HepG2 (cell line): ENCODE results near the gene CHMP4B. TPM values are rescaled to one million over a fixed set of nuclear protein-coding genes. Genes with fewer than 3 reads are reported as not detected.

Source experiments
- BCL3 ChIP-seq: sonication (generic); formaldehyde crosslinking; IDR thresholded peaks from 2 replicates; pipeline ENCODE4 v1.5.1; 2020; ENCODE audit warnings: mild to moderate bottlenecking, missing genetic modification reagents, moderate library complexity
- ESRRA ChIP-seq: sonication (generic); formaldehyde crosslinking; IDR thresholded peaks from 2 replicates; pipeline ENCODE4 v1.5.1; 2020; ENCODE audit warnings: mild to moderate bottlenecking, low read depth, missing genetic modification reagents
- ETV5 ChIP-seq: IDR thresholded peaks from 2 replicates; pipeline ENCODE4 v1.6.1; 2018; ENCODE audit warnings: missing biosample characterization, missing genetic modification reagents, inconsistent platforms, borderline replicate concordance
- FIP1L1 ChIP-seq: fragments of 200-400 bp; formaldehyde crosslinking; IDR thresholded peaks from 2 replicates; pipeline ENCODE4 v1.6.1; 2018; ENCODE audit warnings: low read depth, mild to moderate bottlenecking, low read length, moderate library complexity, borderline replicate concordance; ENCODE audit not compliant: insufficient read depth
- HDAC1 ChIP-seq: sonication (generic); formaldehyde crosslinking; IDR thresholded peaks from 2 replicates; pipeline ENCODE4 v1.5.1; 2020; ENCODE audit warnings: mild to moderate bottlenecking, missing genetic modification reagents
- HNRNPL ChIP-seq: fragments of 200-400 bp; formaldehyde crosslinking; IDR thresholded peaks from 2 replicates; pipeline ENCODE4 v1.6.1; 2017; ENCODE audit warnings: mild to moderate bottlenecking, low read depth, low read length
- MTA1 ChIP-seq: sonication (generic); formaldehyde crosslinking; IDR thresholded peaks from 2 replicates; pipeline ENCODE4 v1.4.0; 2020; ENCODE audit warnings: missing genetic modification reagents, mild to moderate bottlenecking, borderline replicate concordance
- MYC ChIP-seq: sonication (generic); formaldehyde crosslinking; IDR thresholded peaks from 2 replicates; pipeline ENCODE4 v1.9.0; 2021; ENCODE audit warnings: missing genetic modification reagents, borderline replicate concordance
- PPARG ChIP-seq: conservative IDR thresholded peaks from 2 replicates; pipeline ENCODE4 v1.6.1; 2016; ENCODE audit warnings: missing biosample characterization, missing genetic modification reagents
- SNAPC2 ChIP-seq: sonication (generic); formaldehyde crosslinking; IDR thresholded peaks from 2 replicates; pipeline ENCODE4 v1.8.1; 2022; ENCODE audit warnings: mild to moderate bottlenecking, missing genetic modification reagents
- TRIM22 ChIP-seq: fragments of 450-650 bp; IDR thresholded peaks from 2 replicates; pipeline ENCODE4 v1.6.1; 2017
- ZNF256 ChIP-seq: sonication (generic); formaldehyde crosslinking; conservative IDR thresholded peaks from 2 replicates; pipeline ENCODE4 v1.4.0; 2020; ENCODE audit warnings: missing genetic modification reagents
- ZNF280B ChIP-seq: sonication (generic); formaldehyde crosslinking; IDR thresholded peaks from 2 replicates; pipeline ENCODE4 v1.5.0; 2020; ENCODE audit warnings: missing genetic modification reagents, mild to moderate bottlenecking, borderline replicate concordance
- ZNF644 ChIP-seq: IDR thresholded peaks from 2 replicates; pipeline ENCODE4 v1.6.1; 2016; ENCODE audit warnings: low read depth
- ZNF770 ChIP-seq: sonication (generic); formaldehyde crosslinking; IDR thresholded peaks from 2 replicates; pipeline ENCODE4 v1.5.0; 2020; ENCODE audit warnings: mild to moderate bottlenecking, missing genetic modification reagents
- ZNF800 ChIP-seq: sonication (generic); formaldehyde crosslinking; IDR thresholded peaks from 2 replicates; pipeline ENCODE4 v1.4.0; 2020; ENCODE audit warnings: missing genetic modification reagents
- polyA plus RNA-seq, 8 experiments: library from polyadenylated mRNA; depleted of rRNA in 3 of 8; stranded (reverse) in 7 of 8; unstranded in 1 of 8; fragments of >200 nt; fragmentation: Illumina TruSeq in 4 of 8; extraction: Trizol in 4 of 8; gene quantifications; 2 replicates each; pipeline versions ENCODE4 v1.2.1 to v1.2.3, GENCODE V29; 2011 to 2016; ENCODE audit warnings: low read depth in 4 of 8, missing spikeins in 1 of 8, mixed read lengths in 1 of 8; ENCODE audit not compliant: insufficient read depth in 1 of 8
- total RNA-seq, 5 experiments: library from RNA; depleted of rRNA; stranded (reverse); fragments of >200 nt; fragmentation: Illumina TruSeq; extraction: Trizol; gene quantifications; 2 replicates each; pipeline ENCODE4 v1.2.3, GENCODE V29; 2016; ENCODE audit warnings: low read depth in 1 of 5

CHMP4B gene
- total and polyA plus RNA-seq, 2 of the 13 experiments (the other 11 are each of a cell fraction or from before 2014, with no cell fraction given), result 40.1 to 45.6 TPM

- TF ChIP-seq ZNF770 (no peak), FIP1L1 (no peak), HNRNPL (no peak), TRIM22 (no peak), ZNF644 (CRISPR knock-in tag) (no peak), MTA1 (CRISPR knock-in tag) (no peak), MYC (CRISPR knock-in tag) (no peak), SNAPC2 (CRISPR knock-in tag) (no peak), ZNF800 (no peak), ZNF280B (CRISPR knock-in tag) (no peak), BCL3 (CRISPR knock-in tag) (peak; percentile 74; the same call in 1 of the 2 replicates), ZNF256 (CRISPR knock-in tag) (no peak), ETV5 (peak; percentile 47; the same call in 1 of the 2 replicates), PPARG (CRISPR knock-in tag) (0 out of 2 replicates have a peak, but pooled peaks have one; percentile 26), ESRRA (CRISPR knock-in tag) (no peak), HDAC1 (CRISPR knock-in tag) (no peak)
These were observed 32.7 kb downstream of the CHMP4B start (continued) for GRCh38 chr20:33843854-33844253.
